CD1c-positive myeloid dendritic cell (primary cell): ENCODE measurements around the gene ORC1.

Experiments
- DNase-seq: peaks from one replicate; pipeline ENCODE4 v3.0.0-alpha.2; 2016; ENCODE audit errors: extremely low spot score

The ORC1 gene

DNA sequence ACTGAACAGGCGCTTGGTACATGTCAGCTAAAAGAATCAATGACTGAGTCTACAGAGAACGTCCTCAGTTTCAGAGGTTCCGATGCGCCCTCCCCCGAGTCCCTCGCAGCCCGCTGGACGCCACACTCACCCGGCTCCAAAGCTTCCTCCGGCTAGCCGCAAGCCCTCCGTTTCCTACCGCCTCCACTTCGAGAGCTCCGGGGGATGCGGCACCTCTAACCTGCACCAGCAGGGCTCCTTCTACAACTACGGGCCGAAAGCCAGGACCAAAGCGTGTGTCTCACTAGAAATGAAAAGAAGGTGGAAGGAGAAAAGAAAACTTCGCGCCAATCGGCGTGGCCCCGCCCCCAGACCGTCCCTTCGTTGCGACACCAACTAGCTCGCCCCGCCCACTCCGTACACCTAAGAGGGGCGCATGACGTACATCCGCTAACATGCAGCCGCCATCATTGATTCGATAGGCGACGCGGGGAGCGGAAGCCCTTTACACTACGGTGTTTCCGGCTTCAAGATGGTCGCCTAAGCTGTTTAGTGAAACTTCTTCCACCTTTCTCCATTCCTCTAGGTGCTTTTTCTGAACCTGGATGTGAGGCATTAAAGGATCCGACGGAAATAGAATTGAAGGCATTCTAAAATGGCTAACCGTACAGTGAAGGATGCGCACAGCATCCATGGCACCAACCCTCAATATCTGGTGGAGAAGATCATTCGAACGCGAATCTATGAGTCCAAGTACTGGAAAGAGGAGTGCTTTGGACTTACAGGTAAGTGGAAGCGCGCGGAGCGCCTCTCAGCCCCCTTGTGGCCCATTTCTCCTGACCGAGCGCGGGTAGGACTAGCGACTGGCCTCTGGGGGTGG, at the start of gene ORC1, which contains the start of gene PRPF38A:
ORC1 (minus strand) TSS at position 308 of the 859 bp plus-strand sequence. CDS start 2,200 bp downstream, outside the sequence.
PRPF38A (plus strand) TSS at position 487 of the 859 bp plus-strand sequence; CDS start at position 635, 148 bp downstream.
- DNase-seq: peak; percentile 99

- no peak for DNase-seq
Observed at GRCh38 chr1:52444463-52444862, 40.2 kb upstream of the ORC1 start.

- no peak for DNase-seq
Observed at GRCh38 chr1:52439976-52440375, 35.8 kb upstream of the ORC1 start.

DNA sequence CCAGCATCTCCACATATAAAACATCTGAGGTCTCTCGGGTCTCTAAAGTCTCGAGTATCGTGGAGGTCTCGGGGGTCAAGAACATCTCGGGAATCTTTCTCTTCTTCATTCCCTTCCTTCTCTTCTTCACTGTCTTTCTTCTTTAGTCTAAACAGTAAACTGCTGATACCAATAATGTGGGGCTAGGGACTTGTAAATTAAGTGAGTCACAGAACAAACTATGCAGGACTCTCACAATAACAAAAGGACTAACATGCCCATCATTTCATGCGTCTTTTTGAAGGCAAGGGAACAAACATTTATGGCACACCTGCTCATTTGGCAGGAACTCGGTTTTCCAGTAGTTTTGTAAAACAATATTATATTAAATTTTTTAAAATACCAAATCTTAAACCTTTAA, 32.6 kb upstream of the ORC1 start:
- no peak for DNase-seq

DNA sequence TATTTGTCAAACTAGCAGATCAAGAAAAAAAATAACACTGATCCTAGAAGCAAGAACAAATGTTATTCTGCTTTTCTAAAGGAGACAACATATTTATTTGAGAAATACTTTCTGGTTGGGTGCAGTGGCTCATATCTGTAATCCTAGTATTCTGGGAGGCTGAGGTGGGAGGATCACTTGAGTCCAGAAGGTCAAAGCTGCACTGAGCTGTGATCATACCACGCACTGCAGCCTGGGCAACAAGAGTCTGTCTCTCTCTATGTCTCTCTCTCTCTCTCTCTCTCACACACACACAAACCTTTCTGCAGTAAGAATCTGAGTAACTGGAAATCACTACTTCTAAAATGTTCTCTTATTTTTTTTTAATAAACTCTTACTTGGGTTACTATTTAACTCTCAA, 31.4 kb upstream of the ORC1 start:
- DNase-seq: no peak

GRCh38 chr1:52435211-52435610, 31.0 kb upstream of the ORC1 start:
- no peak for DNase-seq

DNA sequence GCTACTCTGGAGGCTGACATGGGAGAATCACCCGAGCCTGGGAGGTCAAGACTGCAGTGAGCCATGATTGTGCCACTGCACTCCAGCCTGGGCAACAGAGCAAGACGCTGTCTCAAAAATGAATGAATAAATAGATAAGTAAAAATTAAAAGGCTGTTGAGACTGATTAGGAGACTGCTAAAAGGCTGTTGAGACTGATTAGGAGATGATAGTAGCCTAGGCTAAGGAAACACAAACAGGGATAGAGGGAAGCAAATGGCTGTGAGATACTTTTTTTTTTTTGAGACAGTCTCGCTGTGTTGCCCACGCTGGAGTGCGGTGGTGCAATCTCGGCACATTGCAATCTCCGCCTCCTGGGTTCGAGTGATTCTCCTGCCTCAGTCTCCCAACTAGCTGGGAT, 28.6 kb upstream of the ORC1 start:
- DNase-seq: no peak

GRCh38 chr1:52427152-52427551, 22.9 kb upstream of the ORC1 start:
- DNase-seq: no peak

DNA sequence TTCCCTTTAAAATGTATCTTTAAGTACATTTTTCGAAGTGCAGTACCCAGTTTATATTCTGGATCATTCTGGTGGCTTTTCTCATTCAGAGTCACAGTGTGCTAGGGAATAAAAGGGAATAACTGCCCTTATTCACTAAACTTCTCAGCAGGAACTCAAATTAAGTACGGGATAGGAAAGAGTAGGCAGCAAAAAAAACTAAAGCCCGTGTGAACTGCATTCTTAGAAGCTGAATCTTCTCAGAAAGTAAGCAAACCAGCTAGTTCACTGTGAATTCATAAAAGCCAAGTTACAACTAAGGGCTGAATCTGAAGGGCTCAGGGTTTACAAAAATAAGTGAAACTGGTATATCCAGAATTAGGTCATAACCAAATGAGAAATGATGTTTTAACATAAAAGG, 22.1 kb upstream of the ORC1 start:
- no peak for DNase-seq

- DNase-seq: no peak
Observed at GRCh38 chr1:52424813-52425212, 20.6 kb upstream of the ORC1 start.

DNA sequence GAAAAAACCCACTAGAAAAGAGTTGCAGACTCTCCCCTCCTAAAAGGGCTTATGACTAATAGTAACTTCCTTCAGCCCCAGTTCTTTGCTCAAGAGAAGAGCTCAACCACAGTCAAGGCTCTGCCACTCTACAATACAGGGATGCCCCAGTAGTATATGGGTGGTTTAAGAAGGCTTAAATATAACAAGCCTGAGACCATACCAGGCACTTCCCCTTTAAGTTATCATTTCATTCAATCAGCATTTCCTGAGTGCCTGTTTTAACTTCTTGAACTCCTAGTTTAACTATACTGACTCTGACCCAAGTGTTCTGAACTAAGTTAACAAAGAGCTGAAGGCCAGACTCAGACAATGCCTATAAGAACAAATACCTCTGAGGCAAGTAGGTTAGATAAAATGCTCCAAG, 20.0 kb upstream of the ORC1 start:
- DNase-seq: no peak

DNA sequence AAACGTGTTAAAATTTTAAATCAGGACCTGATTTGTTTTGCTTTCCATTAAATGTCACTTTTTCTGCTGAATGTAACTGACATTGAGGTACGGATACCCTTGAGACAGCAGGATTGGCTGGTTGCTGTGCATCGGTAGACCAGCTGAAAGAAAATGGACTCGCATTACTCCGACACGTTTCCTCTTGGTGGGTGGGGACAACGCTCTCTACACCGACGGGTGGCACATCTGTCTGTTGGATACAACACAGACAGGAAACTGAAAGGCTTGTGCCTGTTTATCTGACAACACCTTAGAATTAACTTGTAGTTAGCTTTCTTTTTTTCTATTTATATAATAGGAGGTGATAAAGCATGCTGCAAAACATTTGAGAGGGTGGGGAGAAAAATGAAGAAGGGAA, 19.5 kb upstream of the ORC1 start:
- DNase-seq: peak; percentile 16

DNA sequence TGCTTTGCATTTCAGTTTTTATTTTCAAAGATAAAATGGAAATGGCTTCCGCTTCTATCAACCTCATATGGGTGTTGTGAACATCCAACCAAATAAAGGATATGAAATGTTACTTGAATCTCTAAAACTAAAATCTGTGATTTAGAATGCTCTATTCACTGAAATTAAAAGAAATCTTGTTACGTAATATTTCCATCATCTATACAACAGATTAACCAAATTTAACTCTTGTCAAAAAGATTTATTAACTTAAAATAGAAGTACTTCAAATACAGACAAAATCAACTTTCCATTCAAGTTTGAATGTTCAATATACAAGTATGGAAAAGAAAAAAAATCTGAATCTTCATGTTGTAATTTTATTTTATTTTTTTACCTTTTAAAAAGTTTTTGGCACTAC, 18.8 kb upstream of the ORC1 start:
- DNase-seq: no peak

- DNase-seq: no peak
Observed at GRCh38 chr1:52420713-52421112, 16.5 kb upstream of the ORC1 start.

DNA sequence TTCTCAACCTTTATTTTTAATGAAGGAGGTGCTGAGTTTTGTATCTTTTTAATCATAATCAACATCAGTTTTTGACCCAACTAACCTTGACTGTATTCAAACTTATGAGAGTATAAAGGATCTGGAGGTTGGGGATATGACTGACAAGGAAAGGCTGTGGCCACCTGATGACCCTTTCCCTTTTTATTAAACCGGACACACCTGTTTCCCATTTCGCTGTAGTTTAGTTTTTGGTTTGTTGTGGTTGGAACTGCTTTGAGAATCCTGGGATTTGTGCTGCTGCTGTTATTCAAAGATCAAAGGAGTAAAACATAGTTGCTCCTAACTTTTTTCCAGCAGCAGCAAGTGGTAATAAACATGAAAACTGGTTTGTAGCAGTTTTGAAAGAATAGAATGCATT, 12.6 kb upstream of the ORC1 start:
- no peak for DNase-seq

DNA sequence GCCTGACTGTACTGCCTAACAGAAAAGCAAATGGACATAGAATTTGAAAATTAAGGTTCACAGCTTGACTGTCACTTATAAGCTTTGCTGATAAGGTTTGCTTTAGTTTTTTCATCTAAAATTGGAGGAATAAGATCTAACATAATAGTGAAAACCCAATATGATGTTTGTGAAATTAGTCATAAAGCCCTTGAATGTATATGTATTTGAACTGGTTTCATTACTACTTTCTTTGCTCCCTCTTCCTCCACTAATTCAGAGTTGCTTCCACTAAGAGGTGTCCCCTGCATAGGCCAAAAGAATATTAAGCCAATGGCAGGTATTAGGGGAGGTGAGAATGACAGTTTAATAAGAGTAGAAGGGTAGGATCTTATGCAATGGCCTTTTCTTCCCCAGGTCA, 10.7 kb upstream of the ORC1 start:
- DNase-seq: no peak

GRCh38 chr1:52413410-52413989, 9.3 kb upstream of the ORC1 start:
- no peak for DNase-seq

DNA sequence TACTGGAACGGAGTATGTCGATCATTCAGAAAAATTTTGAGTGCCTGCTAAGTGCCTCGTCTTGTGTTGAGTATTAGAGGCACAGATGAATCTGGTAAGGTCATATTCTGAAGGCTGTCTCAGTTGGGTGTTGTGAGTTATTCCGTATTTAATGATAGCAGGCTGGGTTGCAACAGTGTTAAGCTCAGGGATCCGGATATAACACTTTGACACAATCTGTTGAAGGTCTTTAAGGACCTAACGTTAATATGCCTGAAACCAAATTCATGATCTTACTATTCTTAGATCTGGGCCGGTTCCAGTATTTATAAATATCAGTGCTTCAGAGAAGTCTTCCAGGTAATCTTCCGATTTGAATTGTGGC, 734 bp upstream of the ORC1 start:
- no peak for DNase-seq

DNA sequence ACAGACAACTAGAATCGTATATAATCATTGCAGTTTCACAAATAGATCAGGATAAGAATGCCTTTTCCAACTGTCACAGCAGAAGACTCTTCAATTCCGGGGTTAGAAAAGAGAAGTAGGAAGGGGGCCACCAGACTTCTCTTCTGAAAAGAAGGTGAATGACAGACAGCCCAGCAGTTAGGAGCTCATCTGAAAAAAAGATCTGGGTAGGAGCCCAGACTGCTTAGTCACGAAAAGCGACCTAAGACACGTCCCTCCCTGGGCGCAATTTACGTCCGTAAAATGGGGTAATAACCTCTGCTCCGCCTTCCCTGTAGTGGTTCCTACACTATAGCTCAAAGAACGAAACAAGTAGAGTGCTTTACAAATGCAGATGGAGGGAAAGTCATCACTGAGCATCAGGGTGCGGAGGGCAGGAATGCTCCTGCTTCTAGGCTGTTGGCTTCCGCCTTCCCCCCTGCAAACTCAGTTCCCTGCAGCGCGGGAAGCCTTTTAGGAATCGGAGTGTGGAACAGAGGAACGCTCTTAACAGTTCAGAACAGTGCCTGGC, 582 bp downstream of the ORC1 start:
- peak; percentile 85 for DNase-seq

DNA sequence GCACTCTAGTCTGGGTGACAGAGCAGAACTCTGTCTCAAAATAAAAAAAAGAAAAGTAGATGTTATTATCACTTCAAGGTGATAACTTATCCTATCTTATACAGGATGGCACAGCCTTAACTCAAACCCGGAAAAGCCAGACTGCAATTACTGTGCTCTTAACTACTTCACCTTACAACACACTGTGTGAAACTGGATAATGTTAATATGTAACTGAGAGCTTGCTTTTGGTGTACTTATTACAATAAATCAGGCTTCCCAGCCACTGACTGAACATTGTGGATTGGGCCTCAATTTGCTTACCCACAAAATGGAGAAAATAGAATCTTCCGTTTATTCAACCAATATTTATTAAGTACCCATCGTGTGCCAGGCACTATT, 1.4 kb downstream of the ORC1 start:
- DNase-seq: no peak

- DNase-seq: no peak
Observed at GRCh38 chr1:52400131-52400530, 4.1 kb downstream of the ORC1 start.

DNA sequence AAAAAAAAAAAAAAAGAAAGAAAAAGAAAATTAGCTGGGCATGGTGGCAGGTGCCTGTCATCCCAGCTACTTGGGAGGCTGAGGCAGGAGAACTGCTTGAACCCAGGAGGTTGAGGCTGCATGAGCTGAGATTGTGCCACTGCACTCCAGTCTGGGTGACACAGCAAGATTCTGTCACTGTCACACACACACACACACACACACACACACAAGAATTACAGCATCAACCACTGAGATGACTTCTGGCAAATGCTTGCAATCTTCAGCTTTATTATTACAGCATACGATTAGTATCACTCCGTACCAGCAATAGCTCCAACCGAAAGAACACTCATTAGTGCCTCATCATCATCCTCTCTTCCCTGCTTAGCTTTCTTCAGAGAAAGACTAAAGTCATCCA, 4.6 kb downstream of the ORC1 start:
- DNase-seq: no peak

- no peak for DNase-seq
Observed at GRCh38 chr1:52393174-52393573, 11.0 kb downstream of the ORC1 start.
